ENCODE measurements around the gene PIGZ. TPM values are rescaled to one million over a fixed set of nuclear protein-coding genes. Genes with fewer than 3 reads are reported as not detected.
A peak's percentile ranks its signal among the peaks of the same experiment; 100 is the strongest.

The PIGZ gene
- total RNA-seq, 1 donor from 2014 or later: 3.6 TPM

DNA sequence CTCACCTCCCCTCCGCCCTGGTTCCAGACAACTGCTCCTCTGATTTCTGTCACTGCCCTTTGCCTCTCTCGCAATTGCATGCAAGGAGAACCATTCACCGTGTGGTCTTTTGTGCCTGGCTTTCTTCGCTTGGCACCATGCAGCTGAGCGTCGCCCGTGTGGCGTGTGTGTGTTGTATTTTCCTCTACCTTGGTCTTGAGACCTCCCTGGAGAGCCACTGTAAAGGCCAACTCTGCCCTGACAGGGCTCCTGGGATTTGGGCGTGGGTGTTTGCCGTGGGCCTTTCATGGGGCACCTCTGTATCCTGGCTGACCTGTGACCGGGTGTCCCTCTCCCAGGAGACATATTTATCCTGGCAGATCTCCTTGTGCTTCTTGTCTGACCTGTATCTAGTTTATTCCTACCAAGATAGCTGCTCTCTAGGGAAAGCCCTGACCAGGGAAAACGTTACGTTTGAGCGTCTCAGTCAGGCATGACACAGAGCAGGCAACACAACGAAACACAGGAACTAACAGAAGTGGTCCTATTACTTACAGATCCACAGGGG lies 2.0 kb upstream of the PIGZ start:
- H3K4me3 ChIP-seq: no peak overlapping the region
- peaks cover 13% of the 10 kb centered on the region for H3K4me1 ChIP-seq
- H3K9me3 ChIP-seq: no peaks in the 10 kb centered on the region
- TF ChIP-seq, protein P1, sequence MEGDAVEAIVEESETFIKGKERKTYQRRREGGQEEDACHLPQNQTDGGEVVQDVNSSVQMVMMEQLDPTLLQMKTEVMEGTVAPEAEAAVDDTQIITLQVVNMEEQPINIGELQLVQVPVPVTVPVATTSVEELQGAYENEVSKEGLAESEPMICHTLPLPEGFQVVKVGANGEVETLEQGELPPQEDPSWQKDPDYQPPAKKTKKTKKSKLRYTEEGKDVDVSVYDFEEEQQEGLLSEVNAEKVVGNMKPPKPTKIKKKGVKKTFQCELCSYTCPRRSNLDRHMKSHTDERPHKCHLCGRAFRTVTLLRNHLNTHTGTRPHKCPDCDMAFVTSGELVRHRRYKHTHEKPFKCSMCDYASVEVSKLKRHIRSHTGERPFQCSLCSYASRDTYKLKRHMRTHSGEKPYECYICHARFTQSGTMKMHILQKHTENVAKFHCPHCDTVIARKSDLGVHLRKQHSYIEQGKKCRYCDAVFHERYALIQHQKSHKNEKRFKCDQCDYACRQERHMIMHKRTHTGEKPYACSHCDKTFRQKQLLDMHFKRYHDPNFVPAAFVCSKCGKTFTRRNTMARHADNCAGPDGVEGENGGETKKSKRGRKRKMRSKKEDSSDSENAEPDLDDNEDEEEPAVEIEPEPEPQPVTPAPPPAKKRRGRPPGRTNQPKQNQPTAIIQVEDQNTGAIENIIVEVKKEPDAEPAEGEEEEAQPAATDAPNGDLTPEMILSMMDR (IDR thresholded peaks at IDR 0.05): no peak
- ATAC-seq: no peak
- H3K27ac ChIP-seq: no peak overlapping the region
- no peak for DNase-seq
- intact Hi-C loops (cut with DNase I): no loop called here
- no peaks in the 10 kb centered on the region for H3K36me3 ChIP-seq
- no peaks in the 10 kb centered on the region for H3K27me3 ChIP-seq

DNA sequence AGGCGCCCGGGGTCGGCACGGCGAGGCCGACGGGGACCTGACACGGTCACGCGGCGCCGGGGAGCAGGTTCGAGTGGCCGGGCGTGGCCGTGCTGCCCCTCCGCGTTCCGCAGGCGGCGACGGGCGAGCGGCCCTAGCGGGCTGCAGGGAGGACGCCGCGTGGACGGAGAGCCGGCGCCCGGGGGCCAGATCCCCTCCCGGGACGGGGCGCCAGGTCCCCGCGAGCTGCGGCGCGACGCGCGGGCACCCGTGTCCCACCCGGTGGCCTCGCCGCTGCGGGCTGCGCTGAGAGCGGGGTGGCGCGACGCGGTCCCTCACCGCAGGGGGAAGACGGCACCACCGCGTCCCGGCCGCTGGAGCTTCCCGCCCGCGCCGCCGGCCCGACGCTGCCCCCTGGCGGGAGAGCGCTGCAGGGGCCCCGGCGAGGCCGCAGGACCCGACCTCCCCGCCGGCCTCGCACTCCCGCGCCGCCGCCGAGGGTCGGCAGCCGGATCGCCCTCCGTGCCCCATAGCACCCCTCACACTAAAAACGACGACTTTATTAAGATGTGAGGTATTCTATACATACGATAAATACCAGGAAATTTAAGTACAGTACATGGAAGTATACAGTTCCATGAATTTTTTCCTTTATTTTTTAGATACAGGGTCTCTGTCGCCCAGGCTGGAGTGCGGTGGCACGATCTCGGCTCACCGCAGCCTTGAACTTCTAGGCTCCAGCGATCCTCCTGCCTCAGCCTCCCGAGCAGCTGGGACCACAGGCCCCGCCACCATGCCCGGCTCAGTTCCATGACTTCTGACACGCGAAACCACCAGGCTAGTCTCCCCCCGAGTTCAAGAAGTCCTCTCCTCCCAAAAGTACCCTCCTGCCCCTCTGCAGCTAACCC lies 1.3 kb upstream of the PIGZ start:
- no peaks in the 10 kb centered on the region for H3K9me3 ChIP-seq
- TF ChIP-seq, protein P1 (IDR thresholded peaks at IDR 0.05): peak; percentile 78
- DNase-seq: peak; percentile 88
- peak overlapping the region; percentile 68 for H3K27ac ChIP-seq
- H3K4me3 ChIP-seq: peak overlapping the region; percentile 92
- ATAC-seq: peak; percentile 93
- intact Hi-C loops (cut with DNase I): no loop called here
- H3K4me1 ChIP-seq: peaks cover 13% of the 10 kb centered on the region
- no peaks in the 10 kb centered on the region for H3K27me3 ChIP-seq
- no peaks in the 10 kb centered on the region for H3K36me3 ChIP-seq

DNA sequence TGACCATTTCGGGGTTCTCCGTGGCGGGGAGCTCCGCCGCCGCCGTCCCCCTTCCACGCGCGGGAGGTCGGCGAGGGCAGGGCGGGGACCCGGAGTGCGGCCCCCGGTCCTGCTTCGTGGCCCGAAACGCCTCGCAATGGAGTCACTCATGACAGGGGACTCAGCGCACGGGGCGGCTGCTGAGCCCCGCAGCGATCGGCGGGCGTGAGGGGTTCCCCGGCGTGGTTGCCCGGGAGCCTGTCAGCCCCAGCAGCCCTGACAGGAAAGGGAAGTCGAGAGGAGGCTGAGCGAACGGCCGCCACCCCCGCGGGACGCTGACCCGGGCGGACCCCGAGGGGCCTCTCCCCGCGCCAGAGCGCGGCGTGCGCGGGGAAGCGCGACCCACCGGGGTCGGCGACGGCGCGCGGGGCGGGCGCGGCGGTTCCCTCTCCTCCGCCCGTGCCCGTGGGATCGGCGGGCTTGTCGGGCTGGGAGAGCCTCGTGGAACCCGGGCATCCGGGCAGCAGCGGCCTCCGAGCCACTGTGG lies 564 bp upstream of the PIGZ start:
- Histone ChIP-seq H3K4me3 (peak overlapping the region; percentile 92), H3K9me3 (no peaks in the 10 kb centered on the region), H3K36me3 (no peaks in the 10 kb centered on the region), H3K27me3 (no peaks in the 10 kb centered on the region), H3K27ac (peak overlapping the region; percentile 68), H3K4me1 (peaks cover 13% of the 10 kb centered on the region)
- ATAC-seq (peak; percentile 58), DNase-seq (peak; percentile 79)
- TF ChIP-seq, protein P1 (IDR thresholded peaks at IDR 0.05): no peak
- intact Hi-C loops (cut with DNase I): no loop called here

DNA sequence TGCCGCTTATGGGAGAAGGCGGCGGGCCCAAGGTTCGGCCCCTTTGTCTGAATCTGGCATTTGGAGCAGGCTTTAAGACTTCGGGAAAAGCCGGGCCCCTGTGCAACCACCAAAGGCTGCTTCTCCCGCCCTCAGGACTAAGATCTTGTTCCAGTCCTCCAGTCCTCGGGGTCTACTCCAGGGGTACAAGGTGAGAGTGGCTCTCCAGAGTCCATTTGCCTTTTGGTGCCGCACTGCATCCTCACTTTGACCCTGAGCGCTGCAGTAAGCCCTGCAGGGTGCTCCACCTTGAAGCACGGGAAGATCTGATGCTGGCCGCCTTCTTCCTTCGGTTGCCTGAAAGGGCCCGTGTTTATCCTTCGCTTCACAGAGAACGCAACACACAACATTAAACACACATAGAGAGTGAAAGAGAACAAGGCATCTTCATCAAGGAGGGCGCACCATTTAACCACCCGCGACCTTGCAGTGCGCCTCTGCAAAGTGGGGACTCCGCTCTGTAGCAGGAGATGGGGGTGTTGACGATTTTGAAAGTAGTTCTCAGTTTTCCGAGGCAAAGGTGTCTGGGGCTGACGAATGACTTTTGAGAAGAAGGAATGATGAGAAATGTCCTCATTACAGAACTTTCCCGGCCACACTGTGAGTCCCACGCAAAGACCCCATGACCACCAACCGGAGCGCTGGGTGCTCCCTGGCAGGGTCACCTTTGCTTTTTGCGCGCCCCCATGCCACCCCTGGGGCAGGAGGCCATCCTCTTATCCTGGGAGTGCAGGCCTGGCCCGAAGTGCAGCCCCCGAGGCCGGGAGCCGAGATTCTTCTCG lies 1.0 kb downstream of the PIGZ start:
- TF ChIP-seq, protein P1 (IDR thresholded peaks at IDR 0.05): no peak
- Histone ChIP-seq H3K4me1 (peaks cover 13% of the 10 kb centered on the region), H3K4me3 (peak overlapping the region; percentile 92), H3K36me3 (no peaks in the 10 kb centered on the region), H3K27me3 (no peaks in the 10 kb centered on the region), H3K9me3 (no peaks in the 10 kb centered on the region), H3K27ac (no peak overlapping the region)
- ATAC-seq: no peak
- intact Hi-C loops (cut with DNase I): no loop called here
- DNase-seq: no peak

DNA sequence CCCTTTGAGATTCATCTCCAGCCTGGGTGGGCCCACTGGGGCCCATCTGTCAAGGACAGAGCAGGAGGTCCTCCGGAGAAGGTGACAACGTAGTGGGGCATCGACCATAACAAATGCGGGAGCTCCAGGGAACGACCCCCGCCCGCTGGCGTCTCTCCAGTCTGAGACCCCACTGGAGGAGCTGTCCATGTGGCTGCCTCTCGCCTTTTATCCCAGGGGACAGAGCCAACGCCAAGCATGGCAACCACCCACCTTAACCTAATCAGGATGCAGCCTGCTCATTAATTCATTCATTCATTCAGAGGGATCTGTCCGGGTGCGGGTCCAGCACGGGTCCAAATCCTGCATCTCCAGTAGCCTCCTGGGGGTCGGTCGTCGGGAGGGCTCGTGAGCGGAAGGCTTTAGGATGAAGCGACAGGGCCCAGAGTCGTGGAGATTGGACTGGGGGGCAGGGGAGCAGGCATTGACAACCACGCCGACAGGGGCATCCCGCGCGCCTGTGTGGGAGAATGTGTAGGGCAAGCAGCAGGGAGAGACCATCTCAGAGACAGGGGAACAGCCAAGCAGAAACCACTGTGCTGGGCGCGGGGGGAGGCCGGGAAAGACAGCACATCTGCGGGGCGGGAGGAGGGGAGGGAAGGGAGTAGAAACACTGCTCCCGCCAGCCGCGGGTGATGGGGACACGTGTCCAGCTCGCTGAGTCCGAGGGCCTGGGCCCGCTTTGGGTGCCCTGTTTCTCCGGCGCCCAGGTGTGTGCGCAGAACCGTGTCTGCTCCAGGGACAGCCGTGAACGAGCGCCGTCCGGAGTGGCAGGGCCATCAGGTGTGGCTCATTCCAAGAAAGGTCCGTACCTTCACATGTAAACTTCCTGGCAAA lies 1.9 kb downstream of the PIGZ start:
- intact Hi-C loops (cut with DNase I): no loop called here
- DNase-seq (no peak), ATAC-seq (no peak)
- Histone ChIP-seq H3K4me3 (no peak overlapping the region), H3K27ac (no peak overlapping the region), H3K27me3 (no peaks in the 10 kb centered on the region), H3K4me1 (peaks cover 13% of the 10 kb centered on the region), H3K9me3 (no peaks in the 10 kb centered on the region), H3K36me3 (no peaks in the 10 kb centered on the region)
- TF ChIP-seq, protein P1 (IDR thresholded peaks at IDR 0.05): no peak
